GM21825 (cell line): ENCODE measurements around the gene FRAS1.
"Not testable (repeated sequence)": the region's sequence is repeated elsewhere in the genome, so short reads cannot be mapped to it uniquely, and the experiment has no call there.

Experiments used
- ATAC-seq: cut with Tn5 transposase; IDR thresholded peaks from one replicate; pipeline ENCODE4 v1.9.1; 2021; ENCODE audit warnings: mild to moderate bottlenecking, moderate library complexity; ENCODE audit not compliant: unreplicated experiment

The FRAS1 gene

GRCh38 chr4:78484574-78484973, 427.5 kb downstream of the FRAS1 start:
- ATAC-seq: no peak

DNA sequence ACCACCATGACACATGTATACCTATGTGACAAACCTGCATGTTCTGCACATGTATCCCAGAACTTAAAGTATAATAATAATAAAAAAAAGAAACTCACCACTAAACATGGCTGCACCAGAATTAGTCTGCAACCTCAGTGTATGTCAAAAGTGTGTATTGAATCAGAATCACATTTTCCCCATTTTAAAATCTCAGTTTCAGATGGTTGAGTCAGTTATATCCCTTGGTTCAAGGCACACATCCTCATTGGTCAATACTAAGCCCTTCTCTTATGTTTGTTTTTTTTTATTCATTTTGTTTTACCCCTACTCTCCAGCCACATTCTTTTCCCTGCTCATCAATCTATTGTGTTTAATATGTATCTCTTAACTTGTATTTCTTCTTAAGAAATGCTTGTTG, 436.6 kb downstream of the FRAS1 start:
- no peak for ATAC-seq

DNA sequence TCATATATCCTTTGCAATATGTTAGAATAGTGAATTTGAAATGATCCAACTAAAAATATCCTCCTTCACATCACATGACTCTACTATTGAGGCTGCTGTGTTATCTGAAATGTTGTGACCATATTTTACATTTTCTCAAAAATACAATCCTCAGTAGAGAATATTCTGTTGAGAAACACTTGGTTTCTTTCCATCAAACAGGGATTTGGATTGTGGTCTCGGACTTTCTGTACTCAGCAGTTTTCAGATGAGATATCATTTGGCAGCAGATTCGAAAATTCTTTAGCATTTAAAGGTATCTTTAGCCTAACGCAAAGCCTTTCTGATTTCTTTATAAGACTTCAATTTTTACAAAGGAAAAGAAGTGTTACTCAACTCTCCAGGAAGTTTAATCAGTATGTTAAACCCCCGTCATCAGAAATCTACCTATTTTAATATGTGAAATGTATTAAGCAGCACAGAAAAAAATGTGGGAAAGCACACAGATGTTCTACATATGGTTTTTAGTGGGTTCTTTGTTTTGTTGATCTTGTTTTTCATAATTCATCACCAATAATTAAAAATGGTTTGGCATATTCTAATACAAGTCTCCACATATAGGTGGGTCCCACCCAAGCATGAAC, 439.0 kb downstream of the FRAS1 start:
- ATAC-seq: no peak

- not testable (repeated sequence) for ATAC-seq
These were observed 449.1 kb downstream of the FRAS1 start for GRCh38 chr4:78506260-78506659.

- ATAC-seq: no peak
These were observed 451.9 kb downstream of the FRAS1 start for GRCh38 chr4:78509043-78509442.

- ATAC-seq: no peak
These were observed 453.0 kb downstream of the FRAS1 start for GRCh38 chr4:78510108-78510507.

- no peak for ATAC-seq
These were observed 453.6 kb downstream of the FRAS1 start for GRCh38 chr4:78510681-78511080.

GRCh38 chr4:78512357-78512920, 455.3 kb downstream of the FRAS1 start:
- ATAC-seq: no peak

GRCh38 chr4:78513411-78513975, 456.4 kb downstream of the FRAS1 start:
- no peak for ATAC-seq

DNA sequence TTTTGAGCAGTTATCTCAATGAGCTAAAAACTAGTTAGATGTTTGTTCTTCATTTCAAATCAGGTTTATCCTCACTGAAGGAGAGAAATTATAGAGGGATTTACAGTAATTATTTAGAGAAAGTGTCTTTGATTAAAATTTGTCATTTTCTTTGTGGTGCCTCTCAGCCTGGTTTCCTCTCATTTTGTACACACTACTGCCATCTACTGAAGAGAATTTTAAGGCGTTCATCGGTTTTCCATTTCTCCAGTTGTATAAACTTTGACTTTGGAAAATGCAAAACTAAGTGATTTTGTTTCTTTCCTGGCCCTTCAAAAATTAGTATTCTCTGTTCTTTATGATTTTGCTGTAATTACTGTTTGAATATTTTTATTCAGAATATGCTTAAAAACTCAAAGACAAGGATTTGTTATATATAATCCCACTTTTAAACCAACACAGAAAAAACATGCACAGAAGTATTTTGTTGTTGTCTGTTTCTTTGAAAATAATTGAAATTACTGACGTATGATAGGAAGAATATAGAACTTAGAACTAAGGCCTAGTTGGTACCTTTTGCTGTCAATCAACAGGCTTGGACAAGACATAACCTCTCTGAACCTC, 460.0 kb downstream of the FRAS1 start:
- ATAC-seq: no peak

DNA sequence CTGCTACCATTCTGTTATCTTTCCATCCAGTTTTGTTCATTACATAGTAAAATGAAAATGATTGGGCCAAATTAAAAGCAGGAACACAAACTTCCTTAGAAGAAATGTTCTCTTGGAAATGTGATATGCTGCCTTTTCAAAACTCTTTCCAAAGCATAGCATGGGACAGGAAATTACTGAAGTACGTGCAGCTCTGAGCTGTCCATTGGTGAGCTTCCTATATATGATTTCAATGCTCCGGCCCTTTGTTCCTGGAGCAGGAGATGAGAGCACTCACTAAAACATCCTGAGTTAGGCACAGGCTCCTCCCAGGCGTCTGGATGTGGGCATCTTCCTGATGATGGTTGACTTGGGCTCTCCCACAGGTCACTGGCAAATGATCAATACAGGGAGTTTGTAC, 461.4 kb downstream of the FRAS1 start:
- ATAC-seq: no peak

GRCh38 chr4:78519962-78520361, 462.8 kb downstream of the FRAS1 start:
- ATAC-seq: no peak

GRCh38 chr4:78520808-78521226, 463.7 kb downstream of the FRAS1 start:
- ATAC-seq: no peak

DNA sequence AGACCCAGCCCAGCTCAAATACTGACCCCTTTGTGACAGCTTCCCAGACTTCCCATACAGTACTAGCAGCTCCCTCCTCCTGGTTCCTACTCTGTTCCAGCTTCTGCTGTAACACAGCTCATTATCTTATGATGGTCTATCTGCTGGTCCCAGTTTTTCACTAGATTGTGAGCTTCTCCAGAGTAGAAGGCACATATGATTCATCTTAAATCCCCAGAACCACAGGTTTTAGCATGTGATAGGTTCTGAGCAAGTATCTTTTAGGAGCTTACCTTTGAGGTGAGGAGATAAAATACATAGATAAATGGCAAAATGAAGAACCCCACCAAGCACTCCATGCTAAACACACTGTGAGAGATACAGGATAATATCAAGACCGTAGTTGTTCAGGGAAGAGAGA, 466.9 kb downstream of the FRAS1 start:
- no peak for ATAC-seq

DNA sequence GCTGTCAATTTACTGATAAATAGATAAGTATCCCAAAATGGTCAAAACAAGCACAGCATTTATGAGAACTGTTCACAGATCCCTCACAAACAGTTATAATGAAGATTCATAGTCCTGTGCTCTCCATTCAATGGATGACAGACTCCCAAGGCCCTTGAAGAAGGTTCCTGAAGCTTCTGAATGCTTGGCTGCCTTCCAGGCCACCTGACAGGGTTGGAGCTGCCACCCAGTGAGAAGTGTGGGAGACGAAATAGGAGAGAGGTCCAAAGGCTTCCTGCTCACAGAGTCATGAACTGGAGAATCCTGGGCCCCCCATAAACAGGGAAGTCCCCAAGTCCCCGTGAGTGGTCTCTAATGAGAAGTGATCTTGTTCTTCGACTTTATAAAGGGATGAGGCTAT, 468.4 kb downstream of the FRAS1 start:
- ATAC-seq: no peak

- no peak for ATAC-seq
These were observed 470.0 kb downstream of the FRAS1 start for GRCh38 chr4:78527103-78527502.

GRCh38 chr4:78527555-78527954, 470.4 kb downstream of the FRAS1 start:
- ATAC-seq: no peak

- ATAC-seq: no peak
These were observed 471.2 kb downstream of the FRAS1 start for GRCh38 chr4:78528327-78528726.

DNA sequence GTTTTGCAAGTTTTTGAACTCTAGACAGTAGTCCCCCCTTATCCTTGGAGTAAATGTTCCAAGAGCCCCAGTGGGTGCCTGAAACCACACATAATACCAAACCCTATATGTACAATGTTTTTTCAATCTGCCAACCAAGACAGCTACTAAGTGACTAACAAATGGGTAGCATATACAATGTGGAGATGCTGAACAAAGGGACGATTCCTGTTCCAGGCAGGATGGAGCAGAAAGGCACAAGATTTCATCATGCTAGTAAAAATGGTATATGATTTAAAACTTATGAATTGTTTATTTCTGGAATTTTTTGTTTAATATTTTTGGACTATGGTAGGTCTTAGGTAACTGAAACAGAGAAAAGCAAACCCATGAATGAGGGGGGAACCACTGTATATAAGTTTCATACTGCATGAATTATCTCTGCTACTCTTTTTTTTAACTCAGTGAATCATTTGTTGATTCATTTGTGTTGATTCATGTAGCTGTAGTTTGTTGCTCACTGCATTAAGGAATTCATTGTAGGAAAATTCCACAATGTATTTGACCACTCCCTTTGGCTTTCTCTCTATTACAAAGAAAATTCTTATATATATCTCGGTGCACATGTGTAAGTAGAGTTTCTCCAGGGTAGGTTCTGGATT, 472.6 kb downstream of the FRAS1 start:
- ATAC-seq: no peak

DNA sequence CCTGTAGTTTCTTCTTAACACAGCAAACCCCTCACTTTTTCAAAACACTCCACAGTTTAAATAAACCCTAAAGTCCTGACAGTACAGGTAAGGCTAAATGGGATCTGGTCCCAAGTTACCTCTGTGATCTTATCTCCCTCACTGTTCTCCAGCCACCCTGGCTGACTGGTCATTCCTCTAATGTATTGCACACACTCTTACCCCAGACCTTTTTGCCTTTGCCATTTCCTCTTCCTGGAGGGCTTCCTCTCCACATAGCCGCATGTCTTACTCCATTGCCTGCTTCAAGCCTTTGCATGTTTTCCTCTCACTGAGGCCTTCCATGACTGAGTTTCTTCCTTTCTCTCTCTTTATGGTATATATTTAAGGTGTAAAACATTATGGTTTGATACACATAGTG, 474.9 kb downstream of the FRAS1 start:
- ATAC-seq: no peak

- ATAC-seq: no peak
These were observed 476.7 kb downstream of the FRAS1 start for GRCh38 chr4:78533854-78534253.
